ENCODE data around the gene ARL3.
"Not testable (repeated sequence)": the region's sequence is repeated elsewhere in the genome, so short reads cannot be mapped to it uniquely, and the experiment has no call there.

ARL3 gene

DNA sequence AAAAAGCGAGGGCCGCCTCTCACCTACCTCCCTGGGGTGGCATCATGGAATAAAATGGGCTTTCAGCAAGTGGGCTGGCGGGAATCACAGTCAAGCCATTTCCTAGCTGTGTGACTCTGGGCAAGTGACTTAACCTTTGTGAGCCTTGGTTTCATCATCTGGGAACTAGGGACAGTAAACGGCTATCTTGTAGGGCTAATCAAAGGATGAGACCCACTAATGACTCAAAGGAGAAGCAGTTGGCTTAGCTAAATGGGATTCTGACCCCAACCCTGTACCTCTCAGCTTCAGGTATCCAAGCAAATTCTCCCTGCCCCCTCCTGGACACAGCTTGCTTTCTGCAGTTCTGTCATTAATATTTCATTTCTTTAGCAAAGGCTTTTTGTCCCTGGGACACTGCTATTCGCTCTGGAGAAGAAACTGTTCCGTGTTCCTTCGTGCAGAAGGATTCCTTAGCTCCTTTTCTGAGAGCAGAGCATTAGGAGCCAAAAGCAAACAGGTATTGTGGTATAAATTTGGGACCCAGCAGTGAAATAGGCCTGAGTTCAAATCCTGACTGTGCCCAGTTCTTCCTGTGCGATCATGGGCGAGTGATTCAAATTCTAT lies 44.0 kb downstream of the ARL3 start:
- no peak for DNase-seq

DNA sequence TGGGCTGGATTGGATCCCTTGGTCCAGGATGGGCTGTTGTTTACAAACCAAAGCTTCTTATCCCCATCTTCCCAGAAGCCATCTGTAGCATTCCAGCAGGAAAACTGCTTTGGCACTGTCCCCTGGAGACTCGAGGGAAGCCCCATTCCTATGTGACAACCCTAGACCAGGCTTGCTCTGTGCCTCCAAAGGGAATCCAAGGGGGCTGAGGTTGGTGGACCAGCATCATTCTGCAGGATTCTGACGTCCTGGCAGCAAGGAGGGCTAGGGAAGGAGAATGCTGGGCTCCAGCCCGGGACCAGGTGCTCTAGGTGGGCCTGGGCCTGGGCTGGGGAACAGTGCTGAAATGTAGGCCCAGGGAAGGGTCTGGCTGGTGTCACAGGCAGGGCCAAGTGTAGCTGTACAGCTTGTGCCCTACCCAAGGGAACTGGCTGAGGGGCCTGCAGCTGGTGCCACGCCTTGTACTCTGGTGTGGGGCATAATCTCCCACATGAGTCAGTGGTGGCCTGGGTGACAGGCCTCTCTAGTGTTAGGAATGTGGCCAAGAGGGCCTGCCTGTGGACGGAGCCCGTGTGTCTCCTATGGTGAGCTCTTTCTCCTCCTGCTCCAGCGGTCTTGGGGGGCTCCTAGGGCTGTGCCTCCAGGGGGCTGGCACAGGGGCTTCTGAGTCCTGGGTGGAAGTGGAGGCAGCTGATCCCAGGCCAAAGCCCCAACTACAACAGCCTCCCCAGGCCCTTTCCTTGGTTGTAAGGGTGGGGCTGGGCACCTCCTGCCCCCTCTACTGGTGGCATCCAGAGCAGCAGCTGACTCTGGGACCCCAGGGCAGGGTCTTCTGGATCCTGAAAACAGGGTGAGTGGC lies 44.8 kb downstream of the ARL3 start:
- DNase-seq = no peak

GRCh38 chr10:102668326-102669107 lies 45.7 kb downstream of the ARL3 start:
- DNase-seq = no peak

DNA sequence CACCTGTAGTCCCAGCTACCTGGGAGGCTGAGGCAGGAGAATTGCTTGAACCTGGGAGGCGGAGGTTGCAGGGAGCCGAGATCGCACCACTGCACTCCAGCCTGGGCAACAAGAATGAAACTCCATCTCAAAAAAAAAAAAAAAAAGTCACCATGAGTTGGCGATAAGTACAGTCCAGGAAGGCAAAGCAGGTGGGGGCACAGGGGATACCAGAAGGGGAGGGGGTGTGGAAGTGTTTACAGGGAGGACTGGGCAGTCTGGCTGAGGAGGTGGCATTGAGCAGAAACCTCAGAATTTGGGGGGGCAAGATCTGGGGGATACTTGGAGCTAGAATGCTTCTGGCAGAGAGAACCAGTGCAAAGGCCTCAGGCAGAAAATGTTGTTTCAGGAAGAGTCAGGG lies 46.8 kb downstream of the ARL3 start:
- not testable (repeated sequence) for DNase-seq

DNA sequence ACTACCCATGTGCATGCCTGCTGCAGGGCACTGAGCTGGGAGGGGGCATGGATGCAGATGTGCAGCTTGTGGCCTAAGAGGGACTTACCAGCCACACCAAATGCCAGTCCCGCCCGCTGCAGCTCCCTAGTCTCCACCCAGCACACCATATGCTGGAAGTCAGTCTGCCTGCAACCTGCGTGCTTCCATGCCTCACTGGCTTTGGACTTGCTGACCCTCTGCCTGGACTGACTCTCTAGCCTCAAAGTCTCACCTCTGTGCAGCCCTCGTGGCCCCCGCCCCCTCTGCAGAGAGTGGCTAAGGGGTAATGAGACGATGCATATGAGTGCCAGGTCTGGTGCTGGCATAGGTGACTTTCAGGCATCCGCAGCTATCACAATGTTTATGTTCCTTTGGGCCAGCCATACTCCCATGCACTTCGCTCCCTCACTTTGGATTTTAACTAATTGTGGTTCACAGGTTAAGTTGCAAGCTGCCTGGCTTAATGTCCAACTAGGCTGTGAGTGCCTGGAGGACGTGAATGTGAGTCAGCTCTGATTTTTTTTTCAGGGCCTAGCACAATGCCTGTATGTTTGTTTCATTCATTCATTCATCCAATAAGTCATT lies 48.2 kb downstream of the ARL3 start:
- no peak for DNase-seq

GRCh38 chr10:102661658-102662028 lies 52.6 kb downstream of the ARL3 start:
- no peak for DNase-seq

GRCh38 chr10:102660888-102661657 lies 53.1 kb downstream of the ARL3 start:
- DNase-seq = no peak

- DNase-seq = no peak
These were observed 55.4 kb downstream of the ARL3 start for GRCh38 chr10:102658802-102659201.

DNA sequence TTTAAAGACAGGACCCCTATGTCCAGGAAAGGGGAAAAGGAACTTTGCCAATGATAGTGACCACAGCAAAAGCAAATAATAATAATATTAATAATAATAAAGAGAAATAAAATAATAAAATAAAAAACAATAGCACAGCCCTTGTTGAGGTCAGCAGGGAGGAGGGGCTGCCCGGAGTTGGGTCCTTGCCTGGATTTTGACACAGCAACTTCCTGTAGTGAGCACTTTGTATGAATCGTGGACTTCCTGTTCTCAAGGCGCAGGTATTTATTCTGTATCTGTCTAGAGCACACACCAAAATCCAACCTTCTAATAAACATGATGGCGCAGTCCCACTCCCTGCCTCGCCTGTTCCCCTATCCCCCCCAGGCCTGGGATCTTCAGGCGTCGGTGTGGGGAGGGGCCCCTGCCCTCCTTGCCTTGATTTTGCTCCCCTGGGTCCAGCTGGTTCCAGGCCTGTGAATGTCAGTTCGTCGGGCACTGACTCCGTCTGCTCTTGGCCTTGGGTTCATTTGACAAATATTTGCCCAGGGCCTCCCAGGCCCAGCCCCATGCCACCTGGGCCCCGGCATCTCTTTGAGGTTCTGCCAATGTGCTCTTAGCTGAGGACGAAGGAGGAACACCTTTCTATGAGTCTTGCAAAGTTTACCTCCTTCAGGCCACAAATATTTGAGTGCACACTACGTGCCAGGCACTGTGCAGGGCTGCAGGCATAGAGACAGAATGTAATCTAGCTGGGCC lies 56.0 kb downstream of the ARL3 start:
- no peak for DNase-seq

DNA sequence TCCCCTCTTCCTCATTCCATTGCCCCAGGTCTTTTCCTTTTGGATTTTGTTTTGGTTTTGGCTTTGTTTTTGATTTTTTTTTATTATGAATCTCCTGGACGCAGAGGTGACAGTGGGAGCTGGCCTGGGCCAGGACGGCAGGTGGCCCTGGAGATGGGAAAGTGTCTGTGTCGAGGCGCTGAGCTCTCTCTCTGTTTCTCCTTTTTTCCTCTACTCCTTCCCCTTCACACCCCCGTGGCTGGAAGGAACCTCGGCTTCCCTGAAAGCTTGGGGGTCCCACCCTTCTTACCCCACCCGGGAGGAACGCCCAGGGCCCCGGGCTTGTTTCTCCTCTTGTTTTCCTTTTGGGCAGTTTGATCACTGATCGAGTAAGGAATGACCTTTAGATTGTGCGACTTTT lies 56.7 kb downstream of the ARL3 start:
- DNase-seq = no peak

DNA sequence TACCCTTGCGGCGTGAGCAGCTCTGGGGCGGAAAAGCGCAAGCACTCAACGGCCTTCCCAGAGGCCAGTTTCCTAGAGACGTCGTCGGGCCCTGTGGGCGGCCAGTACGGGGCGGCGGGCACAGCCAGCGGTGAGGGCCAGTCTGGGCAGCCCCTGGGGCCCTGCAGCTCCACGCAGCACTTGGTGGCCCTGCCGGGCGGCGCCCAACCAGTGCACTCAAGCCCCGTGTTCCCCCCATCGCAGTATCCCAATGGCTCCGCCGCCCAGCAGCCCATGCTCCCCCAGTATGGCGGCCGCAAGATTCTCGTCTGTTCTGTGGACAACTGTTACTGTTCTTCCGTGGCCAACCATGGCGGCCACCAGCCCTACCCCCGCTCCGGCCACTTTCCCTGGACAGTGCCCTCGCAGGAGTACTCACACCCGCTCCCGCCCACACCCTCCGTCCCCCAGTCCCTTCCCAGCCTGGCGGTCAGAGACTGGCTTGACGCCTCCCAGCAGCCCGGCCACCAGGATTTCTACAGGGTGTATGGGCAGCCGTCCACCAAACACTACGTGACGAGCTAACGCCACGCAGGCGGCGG lies 57.3 kb downstream of the ARL3 start:
- no peak for DNase-seq

DNA sequence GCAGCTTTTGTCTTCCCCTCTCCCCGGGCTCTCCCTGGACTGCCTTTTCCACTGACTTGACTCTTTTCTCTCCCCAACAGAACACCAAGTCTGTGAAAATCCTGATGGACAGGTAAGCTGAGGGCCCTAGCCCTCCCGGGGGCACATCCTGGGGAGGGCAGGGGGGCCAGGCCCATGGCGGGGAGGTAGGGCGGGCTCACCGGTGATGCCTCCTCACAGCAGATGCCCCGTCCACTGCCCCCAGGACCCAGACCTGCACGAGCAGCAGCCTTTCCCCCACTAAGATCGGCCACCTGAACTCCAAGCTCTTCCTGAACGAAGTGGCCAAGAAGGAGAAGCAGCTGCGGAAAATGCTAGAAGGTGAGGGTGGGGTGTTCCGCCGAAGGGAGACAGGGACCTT lies 58.2 kb downstream of the ARL3 start:
- DNase-seq = no peak

DNA sequence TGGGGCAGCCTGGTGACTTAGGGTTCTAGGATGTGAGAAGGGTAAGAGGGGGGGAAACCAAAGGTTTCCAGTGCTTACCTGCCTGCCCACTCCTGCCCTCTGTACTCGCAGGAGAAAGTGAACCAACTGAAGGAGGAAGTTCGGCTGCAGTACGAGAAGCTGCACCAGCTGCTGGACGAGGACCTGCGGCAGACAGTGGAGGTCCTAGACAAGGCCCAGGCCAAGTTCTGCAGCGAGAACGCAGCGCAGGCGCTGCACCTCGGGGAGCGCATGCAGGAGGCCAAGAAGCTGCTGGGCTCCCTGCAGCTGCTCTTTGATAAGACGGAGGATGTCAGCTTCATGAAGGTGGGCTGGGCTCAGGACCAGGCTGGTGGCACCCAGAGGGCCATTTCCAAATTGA lies 59.2 kb downstream of the ARL3 start:
- DNase-seq = no peak

DNA sequence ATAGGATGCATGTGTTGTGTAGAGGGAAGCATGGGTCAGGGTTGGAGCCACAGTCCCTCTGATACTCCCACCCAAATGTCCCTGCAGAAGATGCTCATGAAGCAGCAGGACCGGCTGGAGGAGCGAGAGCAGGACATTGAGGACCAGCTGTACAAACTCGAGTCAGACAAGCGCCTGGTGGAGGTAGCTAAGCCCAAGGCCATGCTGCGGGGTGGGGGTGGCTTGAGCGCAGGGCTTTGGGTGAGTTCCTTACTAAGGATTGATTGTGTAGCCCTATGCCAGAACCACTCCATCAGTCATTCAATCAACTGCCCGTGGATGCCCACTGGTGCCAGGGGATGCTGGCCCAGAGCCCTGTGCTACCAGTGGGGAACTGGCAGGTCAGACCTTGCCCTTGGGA lies 59.6 kb downstream of the ARL3 start:
- DNase-seq = no peak

- no peak for DNase-seq
These were observed 61.1 kb downstream of the ARL3 start for GRCh38 chr10:102653060-102653459.

GRCh38 chr10:102652170-102652916 lies 61.9 kb downstream of the ARL3 start:
- DNase-seq = no peak

DNA sequence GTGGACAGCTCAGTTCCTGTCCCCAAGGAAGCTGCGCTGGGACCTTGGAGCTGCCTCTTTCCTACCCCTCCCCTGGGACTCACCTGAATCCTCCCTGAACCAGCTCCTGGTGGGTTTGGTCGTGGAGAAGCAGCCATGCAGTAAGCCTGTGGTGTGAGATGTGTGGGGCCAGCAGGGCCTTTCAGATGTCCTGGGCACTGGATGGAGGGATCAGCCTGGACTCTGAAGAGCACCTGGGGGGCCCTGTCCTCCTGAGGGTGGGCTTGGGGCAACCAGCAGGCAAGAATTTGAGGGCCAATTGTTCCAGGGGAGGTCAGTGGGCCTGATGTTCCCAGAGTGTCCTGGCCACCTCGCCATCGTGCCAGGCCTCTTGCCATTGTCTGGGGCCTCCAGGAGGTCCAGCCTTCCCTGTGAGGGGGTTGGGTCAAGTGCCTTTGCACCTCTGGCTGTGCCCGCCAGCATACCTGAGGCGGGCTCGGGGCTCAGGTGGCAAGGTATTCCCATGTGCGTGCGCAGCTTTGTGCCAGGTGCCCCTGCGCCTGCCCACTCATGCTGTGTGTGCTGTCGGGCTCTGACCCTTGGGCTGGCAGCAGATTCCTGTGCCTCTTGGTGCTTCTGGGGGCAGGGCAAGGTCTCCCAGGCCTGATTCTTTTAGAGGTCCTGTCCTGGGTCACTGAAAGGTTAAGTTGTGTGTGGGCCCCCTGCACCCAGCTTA lies 62.6 kb downstream of the ARL3 start:
- DNase-seq = no peak

- DNase-seq = no peak
These were observed 63.3 kb downstream of the ARL3 start for GRCh38 chr10:102650655-102651454.

Data from NCI-H1092 (cell line).